ENCODE data around the gene CSAD.

CSAD gene

DNA sequence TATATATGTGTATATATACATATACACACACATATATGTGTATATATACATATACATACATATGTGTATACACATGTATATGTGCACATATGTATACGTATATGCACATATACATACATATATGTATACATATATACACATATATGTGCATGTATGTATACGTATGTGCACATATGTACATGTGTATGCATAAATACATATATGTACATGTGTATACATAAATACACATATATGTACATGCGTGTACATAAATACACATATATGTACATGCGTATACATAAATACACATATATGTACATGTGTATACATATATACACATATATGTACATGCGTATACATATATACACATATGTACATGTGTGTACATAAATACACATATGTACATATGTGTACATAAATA lies 33.5 kb downstream of the CSAD start:
- no peak for DNase-seq
- no peaks in the 10 kb centered on the region for H3K9me3 ChIP-seq (ENCODE audit: severe bottlenecking)

DNA sequence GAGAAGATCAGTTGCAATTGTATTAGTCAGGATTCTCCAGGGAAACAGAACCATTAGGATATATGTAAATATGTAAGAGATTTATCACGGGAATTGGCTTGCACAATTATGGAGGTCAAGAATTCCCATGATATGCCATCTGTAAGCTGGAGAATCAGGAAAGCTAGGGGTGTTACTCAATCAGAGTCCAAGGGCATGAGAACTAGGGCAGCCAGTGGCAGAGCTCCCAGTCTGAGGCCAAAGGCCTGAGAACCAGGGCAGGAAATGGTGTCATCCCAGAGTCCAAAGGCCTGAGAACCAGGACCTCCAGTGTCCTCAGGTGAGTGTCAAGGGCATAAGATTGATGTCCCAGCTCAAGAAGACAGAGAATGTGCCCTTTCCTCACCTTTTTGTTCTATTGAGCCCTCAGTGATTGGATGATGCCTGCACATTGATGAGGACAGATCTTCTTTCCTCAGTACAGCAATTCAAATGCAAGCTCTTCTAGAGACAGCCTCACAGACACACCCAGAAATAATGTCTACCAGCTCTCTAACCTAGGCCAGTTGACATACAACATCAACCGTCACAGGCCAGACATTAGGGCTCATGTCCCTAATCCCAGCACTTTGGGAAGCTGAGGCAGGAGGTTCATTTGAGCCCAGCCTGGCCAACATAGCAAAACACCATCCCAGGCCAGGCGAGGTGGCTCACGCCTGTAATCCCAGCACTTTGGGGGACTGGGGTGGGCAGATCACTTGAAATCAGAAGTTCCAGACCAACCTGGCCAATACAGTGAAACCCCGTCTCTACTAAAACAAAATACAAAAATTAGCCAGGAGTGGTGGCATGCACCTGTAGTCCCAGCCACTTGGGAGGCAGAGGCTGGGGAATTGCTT lies 35.1 kb downstream of the CSAD start:
- Histone ChIP-seq H3K36me3 (no peaks in the 10 kb centered on the region), H3K27me3 (ENCODE audit: insufficient read depth, low read depth, severe bottlenecking) (no peaks in the 10 kb centered on the region), H3K4me3 (ENCODE audit: low read depth, low read length) (no peak overlapping the region), H3K9me3 (ENCODE audit: severe bottlenecking) (no peaks in the 10 kb centered on the region), H3K27ac (no peak overlapping the region)
- TF ChIP-seq, protein P1, sequence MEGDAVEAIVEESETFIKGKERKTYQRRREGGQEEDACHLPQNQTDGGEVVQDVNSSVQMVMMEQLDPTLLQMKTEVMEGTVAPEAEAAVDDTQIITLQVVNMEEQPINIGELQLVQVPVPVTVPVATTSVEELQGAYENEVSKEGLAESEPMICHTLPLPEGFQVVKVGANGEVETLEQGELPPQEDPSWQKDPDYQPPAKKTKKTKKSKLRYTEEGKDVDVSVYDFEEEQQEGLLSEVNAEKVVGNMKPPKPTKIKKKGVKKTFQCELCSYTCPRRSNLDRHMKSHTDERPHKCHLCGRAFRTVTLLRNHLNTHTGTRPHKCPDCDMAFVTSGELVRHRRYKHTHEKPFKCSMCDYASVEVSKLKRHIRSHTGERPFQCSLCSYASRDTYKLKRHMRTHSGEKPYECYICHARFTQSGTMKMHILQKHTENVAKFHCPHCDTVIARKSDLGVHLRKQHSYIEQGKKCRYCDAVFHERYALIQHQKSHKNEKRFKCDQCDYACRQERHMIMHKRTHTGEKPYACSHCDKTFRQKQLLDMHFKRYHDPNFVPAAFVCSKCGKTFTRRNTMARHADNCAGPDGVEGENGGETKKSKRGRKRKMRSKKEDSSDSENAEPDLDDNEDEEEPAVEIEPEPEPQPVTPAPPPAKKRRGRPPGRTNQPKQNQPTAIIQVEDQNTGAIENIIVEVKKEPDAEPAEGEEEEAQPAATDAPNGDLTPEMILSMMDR (IDR thresholded peaks at IDR 0.05; ENCODE audit: low read depth, low read length), result no peak
- DNase-seq, result no peak

More for the DNA sequence above, 33.5 kb downstream of the CSAD start:
- TF ChIP-seq, protein P1 (IDR thresholded peaks at IDR 0.05; ENCODE audit: low read depth, low read length), result no peak
- no peaks in the 10 kb centered on the region for H3K36me3 ChIP-seq
- H3K27ac ChIP-seq, result no peak overlapping the region
- no peaks in the 10 kb centered on the region for H3K27me3 ChIP-seq (ENCODE audit: insufficient read depth, low read depth, severe bottlenecking)
- no peak overlapping the region for H3K4me3 ChIP-seq (ENCODE audit: low read depth, low read length)

DNA sequence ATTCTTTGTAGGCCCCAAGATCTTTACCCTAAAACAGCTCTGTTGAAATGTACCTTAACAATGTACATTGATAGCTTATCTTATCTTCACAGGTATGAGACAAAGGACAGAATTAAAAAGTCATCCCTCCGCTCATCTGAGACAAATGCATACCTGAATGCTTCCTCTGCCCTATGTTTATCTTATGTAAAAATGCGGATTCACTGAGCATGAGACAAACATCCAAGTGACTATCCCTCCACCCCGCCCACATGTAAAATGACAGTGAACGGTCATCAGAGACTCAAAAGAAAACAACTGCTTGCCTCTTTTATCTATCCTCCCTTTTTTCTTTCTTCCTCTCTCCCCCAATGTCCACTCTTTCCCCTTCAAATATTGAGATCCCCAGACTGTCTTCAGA lies 37.4 kb downstream of the CSAD start:
- H3K4me3 ChIP-seq (ENCODE audit: low read depth, low read length), result no peak overlapping the region
- H3K27me3 ChIP-seq (ENCODE audit: insufficient read depth, low read depth, severe bottlenecking), result no peaks in the 10 kb centered on the region
- TF ChIP-seq, protein P1 (IDR thresholded peaks at IDR 0.05; ENCODE audit: low read depth, low read length), result no peak
- peaks cover 9% of the 10 kb centered on the region for H3K9me3 ChIP-seq (ENCODE audit: severe bottlenecking)
- H3K27ac ChIP-seq, result no peak overlapping the region
- DNase-seq, result no peak
- no peaks in the 10 kb centered on the region for H3K36me3 ChIP-seq

DNA sequence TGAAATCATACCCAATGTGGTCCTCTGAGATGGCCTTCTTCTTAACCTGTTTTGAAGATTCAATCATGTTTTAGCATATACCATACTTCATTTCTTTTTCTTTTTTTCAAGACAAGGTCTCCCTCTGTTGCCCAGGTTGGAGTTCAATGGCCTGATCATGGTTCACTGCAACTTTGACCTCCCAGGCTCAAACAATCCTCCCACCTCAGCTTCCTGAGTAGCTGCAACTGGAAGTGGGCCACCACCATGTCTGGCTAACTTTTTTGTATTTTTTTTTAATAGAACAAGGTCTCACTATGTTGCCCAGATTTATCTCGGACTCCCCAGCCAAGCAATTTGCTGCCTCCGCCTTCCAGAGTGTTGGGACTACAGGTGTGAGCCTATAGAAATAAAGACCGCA lies 47.0 kb downstream of the CSAD start:
- DNase-seq, result no peak
- Histone ChIP-seq H3K27ac (no peak overlapping the region), H3K36me3 (no peaks in the 10 kb centered on the region), H3K4me3 (ENCODE audit: low read depth, low read length) (no peak overlapping the region), H3K27me3 (ENCODE audit: insufficient read depth, low read depth, severe bottlenecking) (no peaks in the 10 kb centered on the region), H3K9me3 (ENCODE audit: severe bottlenecking) (peaks cover 6% of the 10 kb centered on the region)
- TF ChIP-seq, protein P1 (IDR thresholded peaks at IDR 0.05; ENCODE audit: low read depth, low read length), result no peak

DNA sequence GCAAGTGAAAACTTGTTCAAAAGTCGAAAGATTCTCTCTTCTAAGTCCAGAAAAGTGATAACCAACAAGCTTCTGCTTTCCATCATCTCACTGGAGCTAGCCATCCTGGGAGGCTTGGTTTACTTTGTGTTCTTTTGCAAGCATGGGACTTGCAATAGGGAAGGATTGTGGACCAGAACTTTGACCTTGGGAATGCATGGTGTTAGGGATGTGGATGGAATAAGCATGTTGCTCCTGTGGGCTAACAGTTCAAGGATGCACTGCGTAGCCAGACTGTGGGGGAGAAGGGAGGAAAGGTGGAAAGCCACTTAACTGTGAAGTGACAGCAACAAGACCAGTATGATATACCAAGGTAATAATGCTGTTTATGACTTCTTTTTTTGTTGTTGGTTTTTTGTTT lies 48.9 kb downstream of the CSAD start:
- peaks cover under 1% of the 10 kb centered on the region for H3K9me3 ChIP-seq (ENCODE audit: severe bottlenecking)
- H3K4me3 ChIP-seq (ENCODE audit: low read depth, low read length), result no peak overlapping the region
- H3K27ac ChIP-seq, result no peak overlapping the region
- H3K36me3 ChIP-seq, result no peaks in the 10 kb centered on the region
- H3K27me3 ChIP-seq (ENCODE audit: insufficient read depth, low read depth, severe bottlenecking), result no peaks in the 10 kb centered on the region
- TF ChIP-seq, protein P1 (IDR thresholded peaks at IDR 0.05; ENCODE audit: low read depth, low read length), result no peak
- no peak for DNase-seq

All from WERI-Rb-1 (cell line).